Measurements from ENCODE around the gene TULP1. TPM values are rescaled to one million over a fixed set of nuclear protein-coding genes. Genes with fewer than 3 reads are reported as not detected.

The TULP1 gene
- total RNA-seq, 1 experiment from 2014 or later: not detected

GRCh38 chr6:35547676-35548075 lies 35.0 kb upstream of the TULP1 start:
- BruUV-seq (replicated peaks): no TSS peak

More at GRCh38 chr6:35547676-35548075, 35.0 kb upstream of the TULP1 start:
- no peaks in the 10 kb centered on the region for H3K9me2 ChIP-seq (ENCODE audit: insufficient read depth)
- no peak overlapping the region for H3K4me2 ChIP-seq (ENCODE audit: low read length)
- ChIA-PET CTCF (interaction anchor here (0.8 to 1.4 kb wide), 3 partner anchors 11 to 189 kb away, joined by 3 read pairs; partner anchors contain the start of gene ARMC12), POLR2A (no interaction called here), RAD21 (ENCODE audit: low non-redundant PET in 1 of 2, low total read pairs in 2 of 2, uncharacterized antibody in 2 of 2, unreplicated experiment in 2 of 2) (no interaction called here)
- H3K9ac ChIP-seq (ENCODE audit: low read length): no peak overlapping the region
- H3K4me3 ChIP-seq (replicated peaks in 1 of 2; ENCODE audit: low read depth in 1 of 2, low read length in 2 of 2): no peak overlapping the region
- peaks cover 0 to 3% of the 10 kb centered on the region in 2 experiments; a peak in 1 of 4 replicates for H3K4me1 ChIP-seq (ENCODE audit: control insufficient read depth in 1 of 2, insufficient read depth in 2 of 2, low read length in 2 of 2)
- no peak overlapping the region for H3K27ac ChIP-seq (ENCODE audit: low read depth, low read length)
- no peaks in the 10 kb centered on the region for H4K20me1 ChIP-seq (ENCODE audit: insufficient read depth)
- TF ChIP-seq EZH2 (IDR thresholded peaks at IDR 0.05) (no peak), EZH2phosphoT487 (IDR thresholded peaks at IDR 0.05; ENCODE audit: borderline replicate concordance) (no peak), JUND (IDR thresholded peaks at IDR 0.05) (no peak), TCF7L2 (IDR thresholded peaks at IDR 0.05; ENCODE audit: borderline replicate concordance, extremely low read depth, insufficient read depth, insufficient read length) (no peak), EGR1 (IDR thresholded peaks at IDR 0.05; ENCODE audit: low read depth) (no peak), RAD21 (IDR thresholded peaks at IDR 0.05; ENCODE audit: low read depth) (no peak), ZFX (IDR thresholded peaks at IDR 0.05) (no peak), POLR2AphosphoS5 (IDR thresholded peaks at IDR 0.05; ENCODE audit: low read depth, low read length) (no peak), SRF (IDR thresholded peaks at IDR 0.05; ENCODE audit: low read depth) (no peak)
- TF ChIP-seq, protein P1, sequence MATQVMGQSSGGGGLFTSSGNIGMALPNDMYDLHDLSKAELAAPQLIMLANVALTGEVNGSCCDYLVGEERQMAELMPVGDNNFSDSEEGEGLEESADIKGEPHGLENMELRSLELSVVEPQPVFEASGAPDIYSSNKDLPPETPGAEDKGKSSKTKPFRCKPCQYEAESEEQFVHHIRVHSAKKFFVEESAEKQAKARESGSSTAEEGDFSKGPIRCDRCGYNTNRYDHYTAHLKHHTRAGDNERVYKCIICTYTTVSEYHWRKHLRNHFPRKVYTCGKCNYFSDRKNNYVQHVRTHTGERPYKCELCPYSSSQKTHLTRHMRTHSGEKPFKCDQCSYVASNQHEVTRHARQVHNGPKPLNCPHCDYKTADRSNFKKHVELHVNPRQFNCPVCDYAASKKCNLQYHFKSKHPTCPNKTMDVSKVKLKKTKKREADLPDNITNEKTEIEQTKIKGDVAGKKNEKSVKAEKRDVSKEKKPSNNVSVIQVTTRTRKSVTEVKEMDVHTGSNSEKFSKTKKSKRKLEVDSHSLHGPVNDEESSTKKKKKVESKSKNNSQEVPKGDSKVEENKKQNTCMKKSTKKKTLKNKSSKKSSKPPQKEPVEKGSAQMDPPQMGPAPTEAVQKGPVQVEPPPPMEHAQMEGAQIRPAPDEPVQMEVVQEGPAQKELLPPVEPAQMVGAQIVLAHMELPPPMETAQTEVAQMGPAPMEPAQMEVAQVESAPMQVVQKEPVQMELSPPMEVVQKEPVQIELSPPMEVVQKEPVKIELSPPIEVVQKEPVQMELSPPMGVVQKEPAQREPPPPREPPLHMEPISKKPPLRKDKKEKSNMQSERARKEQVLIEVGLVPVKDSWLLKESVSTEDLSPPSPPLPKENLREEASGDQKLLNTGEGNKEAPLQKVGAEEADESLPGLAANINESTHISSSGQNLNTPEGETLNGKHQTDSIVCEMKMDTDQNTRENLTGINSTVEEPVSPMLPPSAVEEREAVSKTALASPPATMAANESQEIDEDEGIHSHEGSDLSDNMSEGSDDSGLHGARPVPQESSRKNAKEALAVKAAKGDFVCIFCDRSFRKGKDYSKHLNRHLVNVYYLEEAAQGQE (IDR thresholded peaks at IDR 0.05; ENCODE audit: low read depth): no peak
- no peak overlapping the region for H2AFZ ChIP-seq (ENCODE audit: low read depth, low read length, poor library complexity, severe bottlenecking)
- DNase-seq (ENCODE audit: low read depth, low spot score): no peak
- no peaks in the 10 kb centered on the region for H3K36me3 ChIP-seq (ENCODE audit: control insufficient read depth in 1 of 2, insufficient read depth in 2 of 2, low read length in 2 of 2)
- no peaks in the 10 kb centered on the region for H3K27me3 ChIP-seq (ENCODE audit: insufficient read depth, low read length)
- peaks cover 4 to 9% of the 10 kb centered on the region in 2 experiments; a peak in 2 of 4 replicates for H3K9me3 ChIP-seq (ENCODE audit: control insufficient read depth in 1 of 2, insufficient read depth in 1 of 2, low read depth in 1 of 2, low read length in 2 of 2)
- H3K79me2 ChIP-seq (ENCODE audit: insufficient read depth, low read length): no peaks in the 10 kb centered on the region
- no peak for ATAC-seq
- intact Hi-C loops (cut with micrococcal nuclease): no loop called here

All from HCT116 (cell line).